Mesenteric fat pad (tissue), 1 donor: Measurements from ENCODE around the gene CETP. TPM values are rescaled to one million over a fixed set of nuclear protein-coding genes. Genes with fewer than 3 reads are reported as not detected.

Experiments used
- DNase-seq: peaks from one replicate; pipeline ENCODE4 v3.0.0-alpha.2; 2020; ENCODE audit warnings: low spot score
- total RNA-seq: library from RNA; stranded (reverse); fragmentation: NEBNext Ultra II Directional; extraction: Animal tissue kit (Norgen Biotek cat#: 25700); gene quantifications from one replicate; pipeline ENCODE4 v1.2.1, GENCODE V29; 2021
- donor health status: DM: yes; HTN: yes; CAD: no.

Gene CETP
- total RNA-seq, 1 donor from 2014 or later = 6.4 TPM

DNA sequence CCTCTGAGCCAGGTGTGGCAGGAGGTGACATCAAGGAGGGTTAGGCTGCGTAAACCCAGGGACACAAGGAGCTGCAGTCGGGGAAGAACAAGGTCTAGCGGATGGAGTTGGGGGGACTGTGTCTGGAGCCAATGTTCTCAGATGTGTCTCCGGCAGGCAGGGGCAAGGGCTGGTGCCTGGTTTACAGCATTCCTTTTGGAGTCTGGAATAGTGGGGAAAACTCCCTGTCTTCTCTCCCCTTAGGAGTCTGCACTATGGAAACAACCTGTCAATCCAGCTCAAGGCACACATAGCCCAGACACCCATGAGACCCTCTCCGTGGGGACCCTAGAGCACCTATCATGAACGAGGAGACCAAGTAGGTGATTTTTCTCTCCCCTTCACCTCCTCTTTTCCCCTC, 55.1 kb downstream of the CETP start:
- peak; percentile 43 for DNase-seq

DNA sequence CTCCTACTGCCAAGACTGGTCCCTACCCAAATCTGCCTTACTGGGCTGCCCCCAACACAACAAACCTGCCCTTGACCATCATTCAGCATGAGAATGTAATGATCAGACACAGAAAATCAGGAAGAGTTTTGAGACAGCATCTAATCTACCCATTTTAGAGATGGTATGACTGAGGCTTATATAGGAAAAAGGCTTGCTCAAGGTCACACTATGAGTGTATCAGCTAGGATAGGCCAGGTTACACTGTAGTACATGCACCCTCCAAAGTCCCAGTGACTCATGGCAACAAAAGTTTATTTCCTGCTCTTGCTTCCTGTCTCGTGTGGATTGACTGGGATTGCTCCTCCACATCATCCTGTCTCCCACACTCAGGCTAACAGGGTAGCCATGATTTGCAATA, 55.5 kb downstream of the CETP start:
- DNase-seq = no peak

DNA sequence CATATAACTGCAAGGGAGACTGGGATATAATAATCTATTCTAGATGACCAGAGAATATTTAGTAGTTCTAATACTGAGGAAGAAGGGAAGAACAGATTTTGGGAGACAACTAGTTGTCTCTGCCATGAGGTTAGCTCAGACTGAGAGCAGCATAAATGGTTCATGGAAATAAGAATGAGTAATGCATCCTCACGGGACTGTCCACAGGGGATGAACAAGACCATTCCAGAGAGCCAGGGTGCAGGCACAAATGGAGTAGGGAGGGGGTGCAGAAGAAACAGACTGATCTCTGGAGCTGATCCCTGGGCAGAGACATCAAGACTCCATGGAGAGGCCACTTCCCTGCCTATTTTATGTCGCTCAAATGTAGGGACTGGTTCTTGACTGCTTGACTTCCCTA, 58.0 kb downstream of the CETP start:
- DNase-seq = peak; percentile 9

DNA sequence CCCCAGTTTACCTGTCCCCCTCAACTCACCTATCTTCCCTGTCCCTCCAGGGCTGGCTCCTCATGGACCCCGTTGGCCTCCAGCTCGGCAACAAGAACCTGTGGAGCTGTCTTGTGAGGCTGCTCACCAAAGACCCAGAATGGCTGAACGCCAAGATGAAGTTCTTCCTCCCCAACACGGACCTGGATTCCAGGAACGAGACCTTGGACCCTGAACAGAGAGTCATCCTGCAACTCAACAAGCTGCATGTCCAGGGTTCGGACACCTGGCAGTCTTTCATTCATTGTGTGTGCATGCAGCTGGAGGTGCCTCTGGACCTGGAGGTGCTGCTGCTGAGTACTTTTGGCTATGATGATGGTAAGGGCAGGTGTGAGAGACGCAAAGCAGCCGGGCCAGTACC, 58.9 kb downstream of the CETP start:
- DNase-seq = peak; percentile 55

DNA sequence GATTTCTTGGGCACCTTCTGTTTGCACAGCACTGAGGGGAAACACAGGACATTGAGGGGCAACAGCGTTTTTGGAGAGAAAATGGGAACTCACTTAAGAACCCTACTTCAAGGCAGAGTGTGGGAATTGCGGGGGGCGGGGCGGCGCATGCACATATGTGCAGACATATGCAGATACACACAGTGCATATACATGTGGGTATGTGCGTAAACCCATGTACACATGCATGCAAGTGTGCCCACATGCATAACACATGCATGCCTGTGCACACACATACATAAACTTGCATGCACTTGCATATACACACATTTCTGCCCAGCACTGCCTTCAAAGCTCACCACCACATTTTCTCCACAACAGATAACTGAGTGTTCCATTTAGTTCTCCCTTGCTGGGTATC, 60.0 kb downstream of the CETP start:
- DNase-seq = no peak

DNA sequence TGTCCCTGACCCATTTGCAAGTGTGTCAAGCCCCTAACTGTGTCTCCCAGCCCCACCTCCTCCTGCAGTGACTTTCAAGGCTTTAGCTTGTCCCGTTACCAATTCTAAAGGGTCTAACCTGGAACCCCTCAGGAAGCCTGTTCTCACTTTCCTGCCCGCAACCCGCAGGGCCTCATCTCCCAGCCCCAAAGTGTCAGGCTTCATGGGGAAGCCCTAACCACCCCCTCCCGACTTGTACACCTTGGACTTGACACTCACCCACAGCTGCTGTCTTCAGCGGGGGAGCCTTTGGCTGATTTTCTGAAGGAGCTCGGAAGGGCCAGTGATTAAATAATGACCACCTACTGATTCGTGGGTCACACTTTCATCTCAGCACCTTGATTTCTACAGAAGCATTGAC, 60.7 kb downstream of the CETP start:
- peak; percentile 30 for DNase-seq

DNA sequence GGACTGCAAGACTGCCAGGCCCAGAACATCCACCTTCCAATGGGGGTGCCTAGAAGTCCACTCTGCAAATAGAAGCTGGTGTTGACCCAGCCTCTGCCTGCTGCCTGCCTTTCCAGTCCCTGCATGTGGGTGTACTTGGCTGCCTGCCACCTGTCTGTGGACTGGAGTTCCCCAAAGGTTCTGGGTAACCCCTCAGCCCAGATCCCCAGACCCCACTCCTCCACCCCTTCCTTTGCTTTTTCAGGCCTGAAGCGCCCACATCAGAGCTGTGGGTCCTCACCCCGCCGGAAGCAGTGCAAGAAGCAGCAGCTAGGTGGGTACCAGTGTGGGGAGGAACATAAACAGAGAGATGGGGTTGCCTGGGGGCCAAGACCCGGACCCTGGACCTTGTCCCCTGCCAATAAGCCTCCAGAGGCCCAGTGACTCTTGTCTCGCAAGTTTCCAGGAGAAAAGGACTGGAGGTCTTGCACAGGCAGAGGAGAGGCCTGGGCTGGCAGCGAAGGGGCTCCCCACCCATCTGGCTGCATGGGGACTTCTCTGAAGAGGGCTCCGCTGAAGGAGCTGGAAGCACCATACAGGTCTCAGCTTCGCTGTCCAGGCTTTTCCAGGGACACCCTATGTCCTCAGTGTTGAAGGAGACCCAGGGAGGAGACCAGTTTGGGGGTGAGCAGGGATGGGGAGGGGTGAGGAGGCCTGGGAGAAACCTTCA, 61.9 kb downstream of the CETP start:
- no peak for DNase-seq

DNA sequence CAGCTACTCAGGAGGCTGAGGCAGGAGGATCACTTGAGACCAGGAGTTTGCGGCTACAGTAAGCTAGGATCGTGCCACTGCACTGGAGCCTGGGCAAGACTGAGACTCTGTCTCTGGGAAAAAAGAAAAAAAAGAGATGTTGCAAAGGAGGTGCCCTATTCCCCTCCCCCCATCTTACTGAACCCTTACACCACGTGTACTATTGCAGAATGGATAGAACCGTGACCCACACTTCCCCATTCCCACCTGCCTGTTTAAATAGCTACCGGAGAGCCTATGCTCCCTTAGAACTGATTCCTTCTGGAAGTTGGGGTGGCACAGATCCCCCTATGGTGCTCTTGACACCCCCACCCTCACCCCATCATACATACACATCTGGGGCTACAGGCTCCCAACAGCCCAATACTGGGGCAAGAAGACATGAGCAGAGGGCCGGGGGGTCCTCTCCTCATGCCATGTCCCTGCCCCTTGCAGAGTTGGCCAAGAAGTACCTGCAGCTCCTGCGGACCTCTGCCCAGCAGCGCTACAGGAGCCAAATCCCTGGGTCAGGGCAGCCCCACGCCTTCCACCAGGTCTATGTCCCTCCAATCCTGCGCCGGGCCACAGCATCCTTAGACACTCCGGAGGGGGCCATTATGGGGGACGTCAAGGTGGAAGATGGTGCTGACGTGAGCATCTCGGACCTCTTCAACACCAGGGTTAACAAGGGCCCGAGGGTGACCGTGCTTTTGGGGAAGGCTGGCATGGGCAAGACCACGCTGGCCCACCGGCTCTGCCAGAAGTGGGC, 63.3 kb downstream of the CETP start:
- no peak for DNase-seq

DNA sequence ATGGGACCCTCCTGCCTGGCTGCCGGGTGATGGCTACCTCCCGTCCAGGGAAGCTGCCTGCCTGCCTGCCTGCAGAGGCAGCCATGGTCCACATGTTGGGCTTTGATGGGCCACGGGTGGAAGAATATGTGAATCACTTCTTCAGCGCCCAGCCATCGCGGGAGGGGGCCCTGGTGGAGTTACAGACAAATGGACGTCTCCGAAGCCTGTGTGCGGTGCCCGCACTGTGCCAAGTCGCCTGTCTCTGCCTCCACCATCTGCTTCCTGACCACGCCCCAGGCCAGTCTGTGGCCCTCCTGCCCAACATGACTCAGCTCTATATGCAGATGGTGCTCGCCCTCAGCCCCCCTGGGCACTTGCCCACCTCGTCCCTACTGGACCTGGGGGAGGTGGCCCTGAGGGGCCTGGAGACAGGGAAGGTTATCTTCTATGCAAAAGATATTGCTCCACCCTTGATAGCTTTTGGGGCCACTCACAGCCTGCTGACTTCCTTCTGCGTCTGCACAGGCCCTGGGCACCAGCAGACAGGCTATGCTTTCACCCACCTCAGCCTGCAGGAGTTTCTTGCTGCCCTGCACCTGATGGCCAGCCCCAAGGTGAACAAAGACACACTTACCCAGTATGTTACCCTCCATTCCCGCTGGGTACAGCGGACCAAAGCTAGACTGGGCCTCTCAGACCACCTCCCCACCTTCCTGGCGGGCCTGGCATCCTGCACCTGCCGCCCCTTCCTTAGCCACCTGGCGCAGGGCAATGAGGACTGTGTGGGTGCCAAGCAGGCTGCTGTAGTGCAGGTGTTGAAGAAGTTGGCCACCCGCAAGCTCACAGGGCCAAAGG, 64.4 kb downstream of the CETP start:
- DNase-seq = no peak

DNA sequence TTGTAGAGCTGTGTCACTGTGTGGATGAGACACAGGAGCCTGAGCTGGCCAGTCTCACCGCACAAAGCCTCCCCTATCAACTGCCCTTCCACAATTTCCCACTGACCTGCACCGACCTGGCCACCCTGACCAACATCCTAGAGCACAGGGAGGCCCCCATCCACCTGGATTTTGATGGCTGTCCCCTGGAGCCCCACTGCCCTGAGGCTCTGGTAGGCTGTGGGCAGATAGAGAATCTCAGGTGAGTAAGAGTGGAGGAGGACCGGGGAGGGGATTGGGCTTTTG, 65.0 kb downstream of the CETP start:
- no peak for DNase-seq

DNA sequence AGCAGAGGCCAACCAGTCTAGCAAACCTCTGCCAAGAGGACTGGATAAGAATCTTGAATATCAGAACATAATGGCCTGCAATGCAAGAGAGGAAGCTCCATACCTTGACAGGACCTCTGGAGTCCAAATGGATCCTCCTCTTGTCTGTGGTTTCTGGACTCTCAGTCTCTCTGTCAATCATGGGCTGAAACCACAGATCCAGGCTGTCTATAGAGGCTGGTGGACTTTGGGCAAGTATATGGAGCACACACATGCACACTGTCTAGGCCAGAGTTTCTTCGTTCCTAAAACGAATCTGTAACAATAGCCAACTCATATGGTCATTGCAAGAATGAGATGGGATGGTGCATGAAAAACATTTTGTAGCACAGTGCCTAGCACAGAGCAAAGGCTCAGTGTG, 65.3 kb downstream of the CETP start:
- DNase-seq = no peak

DNA sequence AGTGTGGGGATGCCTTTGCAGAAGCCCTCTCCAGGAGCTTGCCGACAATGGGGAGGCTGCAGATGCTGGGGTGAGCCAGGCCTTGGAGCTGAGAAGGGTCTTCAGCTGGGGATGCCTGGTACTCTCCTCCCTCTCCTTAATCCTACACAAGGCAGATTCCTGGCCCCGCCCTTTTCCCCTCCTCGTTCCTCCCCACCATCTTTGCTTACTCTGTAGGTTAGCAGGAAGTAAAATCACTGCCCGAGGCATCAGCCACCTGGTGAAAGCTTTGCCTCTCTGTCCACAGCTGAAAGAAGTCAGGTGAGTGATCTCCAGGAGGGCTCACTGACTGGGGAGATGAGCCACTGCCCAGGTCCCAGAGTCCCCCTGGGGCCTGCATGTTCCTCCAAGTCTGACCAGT, 66.3 kb downstream of the CETP start:
- no peak for DNase-seq

DNA sequence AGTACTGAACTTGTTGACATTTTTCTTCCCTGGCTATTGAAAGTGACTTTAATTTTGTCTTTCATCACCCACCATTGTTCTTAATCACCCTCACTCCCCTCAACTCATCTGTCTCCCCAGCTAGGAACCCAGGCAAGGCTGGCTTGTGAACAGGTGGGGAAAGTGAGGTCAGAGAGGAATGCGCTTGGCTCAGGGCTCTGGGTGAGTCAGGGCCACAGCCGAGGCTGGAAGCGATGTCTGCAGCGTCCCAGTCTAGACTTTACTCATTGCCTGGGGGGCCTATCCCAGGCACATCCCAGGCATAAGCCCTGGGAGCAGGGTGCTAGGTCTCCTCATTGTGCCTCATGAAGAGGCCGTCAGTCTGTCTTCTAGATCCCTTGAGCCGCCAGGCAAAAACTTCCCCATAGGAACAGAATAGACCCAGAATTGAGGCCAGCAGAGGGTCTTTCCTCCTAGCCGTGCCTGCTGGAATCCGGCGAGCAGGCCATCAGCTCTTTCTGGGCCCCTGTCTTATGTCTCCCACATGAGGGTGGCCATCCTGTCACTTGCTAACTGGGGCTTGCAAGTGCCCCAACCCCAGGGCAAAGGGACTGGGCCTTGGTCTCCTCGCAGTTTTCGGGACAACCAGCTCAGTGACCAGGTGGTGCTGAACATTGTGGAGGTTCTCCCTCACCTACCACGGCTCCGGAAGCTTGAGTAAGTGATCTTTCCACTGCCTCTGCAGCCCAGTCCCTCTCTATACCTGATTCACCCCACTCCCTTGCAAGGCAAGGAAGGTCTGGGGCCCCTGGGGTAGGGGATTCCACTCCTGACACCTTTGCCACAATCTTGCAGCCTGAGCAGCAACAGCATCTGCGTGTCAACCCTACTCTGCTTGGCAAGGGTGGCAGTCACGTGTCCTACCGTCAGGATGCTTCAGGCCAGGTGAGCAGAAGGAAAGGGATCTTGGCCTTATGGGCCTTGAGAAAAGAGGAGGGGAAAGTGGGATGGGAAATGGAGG, 67.7 kb downstream of the CETP start:
- no peak for DNase-seq

DNA sequence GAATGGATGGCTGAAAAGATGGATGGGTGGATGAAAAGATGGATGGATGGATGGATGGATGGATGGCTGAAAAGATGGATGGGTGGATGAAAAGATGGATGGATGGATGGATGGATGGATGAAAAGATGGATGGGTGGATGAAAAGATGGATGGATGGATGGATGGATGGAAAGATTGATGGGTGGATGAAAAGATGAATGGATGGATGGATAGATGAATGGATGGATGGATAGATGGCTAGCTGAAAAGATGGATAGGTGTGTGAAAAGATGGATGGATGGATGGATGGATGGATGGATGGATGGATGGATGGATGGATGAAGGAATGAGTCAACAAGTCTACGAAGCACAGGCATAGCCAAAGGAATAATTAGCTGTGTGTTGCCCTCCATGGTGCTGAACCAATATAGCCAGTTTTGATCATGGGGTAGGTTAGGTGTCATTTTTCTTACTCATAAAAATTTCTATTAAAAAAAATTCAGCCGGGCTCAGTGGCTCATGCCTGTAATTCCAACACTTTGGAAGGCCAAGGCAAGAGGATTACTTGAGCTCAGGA, 68.7 kb downstream of the CETP start:
- no peak for DNase-seq

DNA sequence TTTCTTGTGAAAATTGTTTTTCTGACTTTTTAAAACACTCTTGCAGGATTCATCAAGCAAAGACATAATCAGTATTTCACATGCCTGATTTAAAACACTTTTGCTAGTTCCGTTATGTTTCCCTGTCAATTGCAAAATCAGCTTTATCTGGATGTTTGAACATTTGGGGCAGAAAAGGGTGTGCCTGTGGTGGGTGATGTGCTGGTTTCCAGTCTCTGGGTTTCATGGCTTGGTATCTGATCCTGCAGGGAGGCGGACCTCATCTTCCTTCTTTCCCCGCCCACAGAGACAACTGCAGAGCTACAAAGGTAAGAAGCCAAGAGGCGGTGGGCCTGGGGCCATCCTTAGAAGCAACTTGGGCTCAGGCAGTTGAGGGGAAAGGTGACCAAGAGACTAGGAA, 69.4 kb downstream of the CETP start:
- DNase-seq = no peak

DNA sequence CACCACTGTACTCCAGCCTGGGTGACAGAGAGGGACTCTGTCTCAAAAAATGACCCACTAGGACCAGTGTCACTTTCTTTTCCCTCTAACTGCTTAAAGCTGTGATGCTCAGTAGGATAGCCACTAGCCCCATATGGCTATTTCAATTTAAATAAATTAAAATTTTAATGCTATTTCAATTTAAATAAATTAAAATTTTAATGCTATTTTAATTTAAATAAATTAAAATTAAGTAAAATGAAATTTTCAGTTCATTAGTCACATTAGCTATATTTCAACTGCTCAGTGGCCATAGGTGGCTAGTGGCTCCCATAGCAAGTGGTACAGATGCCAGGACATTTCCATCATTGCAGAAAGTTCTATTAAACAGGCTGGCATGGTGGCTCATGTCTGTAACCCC, 70.6 kb downstream of the CETP start:
- DNase-seq = no peak

DNA sequence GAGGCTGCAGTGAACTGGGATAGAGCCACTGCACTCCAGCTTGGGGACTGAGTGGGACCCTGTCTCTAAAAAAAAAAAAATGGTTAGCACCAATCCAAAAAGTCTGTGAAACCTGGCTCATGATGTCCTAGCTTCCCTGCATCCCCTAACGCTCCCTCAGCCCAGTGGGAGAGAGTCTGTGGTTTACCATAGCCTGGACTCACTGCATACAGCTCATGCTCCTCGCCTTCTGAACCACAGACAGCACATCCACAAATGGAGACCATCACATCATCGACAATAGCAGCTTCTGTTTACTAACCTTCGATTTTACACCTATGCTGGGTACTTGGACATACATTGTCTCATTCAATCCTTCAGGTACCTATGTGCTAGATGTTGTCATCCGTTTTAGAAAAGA, 71.2 kb downstream of the CETP start:
- no peak for DNase-seq
